Measurements from ENCODE around the gene GDF2. TPM values are rescaled to one million over a fixed set of nuclear protein-coding genes. Genes with fewer than 3 reads are reported as not detected.

GDF2 gene
- polyA plus RNA-seq, 1 experiment = not detected

DNA sequence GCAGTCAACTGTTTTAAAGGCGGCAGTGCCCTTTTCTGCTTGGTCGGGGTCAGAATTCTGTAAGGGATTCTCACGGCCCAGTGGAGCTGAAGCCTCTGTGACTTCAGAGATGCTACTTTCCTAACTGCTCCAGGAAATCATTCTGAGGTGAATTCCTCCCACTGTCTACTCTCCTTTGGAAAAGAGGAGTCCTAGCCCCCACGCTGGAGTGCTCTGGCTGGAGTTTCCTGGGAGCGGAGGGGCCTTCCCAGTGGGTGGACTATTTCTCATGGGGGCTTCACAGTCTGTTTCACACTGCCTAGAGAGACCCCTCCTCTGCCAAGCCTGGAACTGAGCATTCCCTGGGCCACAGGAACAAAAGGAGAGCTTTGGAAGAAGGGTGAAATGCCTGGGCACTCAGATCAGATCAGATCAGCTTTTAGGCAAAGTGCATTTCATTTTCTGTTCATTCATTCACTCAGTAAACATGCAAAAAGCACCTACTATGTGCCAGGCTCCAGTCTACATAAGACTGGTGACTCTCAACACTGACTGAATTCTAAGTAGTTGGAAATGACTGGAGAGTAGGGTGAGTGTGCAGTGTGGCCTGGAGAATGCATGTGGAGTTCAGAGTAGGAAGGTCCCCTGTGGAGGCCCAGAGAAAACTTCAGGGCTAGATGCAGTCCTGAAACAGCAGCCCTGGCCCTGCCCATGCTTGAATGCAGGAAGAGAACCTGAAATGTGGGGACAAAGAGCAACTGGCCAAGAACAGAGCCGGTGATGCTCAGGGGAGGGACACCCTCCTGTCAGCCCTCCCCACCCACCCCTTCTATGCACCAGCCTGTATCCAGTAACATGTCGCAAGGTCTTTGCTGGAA, 49.6 kb downstream of the GDF2 start:
- TF ChIP-seq CTCF (IDR thresholded peaks at IDR 0.05; ENCODE audit: insufficient read depth, low read depth, low read length) = no peak
- no peak for DNase-seq (ENCODE audit: low read depth)
- no peak overlapping the region for H3K4me3 ChIP-seq (ENCODE audit: low read depth, low read length)
- no peaks in the 10 kb centered on the region for H3K36me3 ChIP-seq (ENCODE audit: control insufficient read depth, insufficient read depth, low read length)
- peaks cover 8% of the 10 kb centered on the region for H3K27me3 ChIP-seq (ENCODE audit: control insufficient read depth, insufficient read depth, low read length)
- POLR2A ChIA-PET = no interaction called here
- CTCF ChIA-PET = interaction anchor here (2.8 kb wide), 1 partner anchor 10 kb away, joined by 9 read pairs; no protein-coding TSS in a partner anchor

- Histone ChIP-seq H3K27me3 (ENCODE audit: control insufficient read depth, insufficient read depth, low read length) (peaks cover 13% of the 10 kb centered on the region), H3K36me3 (ENCODE audit: control insufficient read depth, insufficient read depth, low read length) (no peaks in the 10 kb centered on the region), H3K4me3 (ENCODE audit: low read depth, low read length) (no peak overlapping the region)
- ChIA-PET CTCF (interaction anchor here (5.2 kb wide), 1 partner anchor 12 kb away, joined by 37 read pairs; no protein-coding TSS in a partner anchor), POLR2A (no interaction called here)
- no peak for TF ChIP-seq CTCF (IDR thresholded peaks at IDR 0.05; ENCODE audit: insufficient read depth, low read depth, low read length)
- no peak for DNase-seq (ENCODE audit: low read depth)
These were observed 50.5 kb downstream of the GDF2 start for GRCh38 chr10:47372726-47373125.

- H3K27me3 ChIP-seq (ENCODE audit: control insufficient read depth, insufficient read depth, low read length) = peaks cover 23% of the 10 kb centered on the region
- no peak for TF ChIP-seq CTCF (IDR thresholded peaks at IDR 0.05; ENCODE audit: insufficient read depth, low read depth, low read length)
- DNase-seq (ENCODE audit: low read depth) = no peak
- no peaks in the 10 kb centered on the region for H3K36me3 ChIP-seq (ENCODE audit: control insufficient read depth, insufficient read depth, low read length)
- ChIA-PET POLR2A (interaction anchor here (0.8 kb wide), 1 partner anchor 9 kb away, joined by 4 read pairs; the partner anchor contains the start of gene ZNF488), CTCF (interaction anchor here (1.1 to 5.2 kb wide), 4 partner anchors 10 to 34 kb away, joined by 3 to 37 read pairs (median 6); partner anchors contain the start of gene ZNF488)
- no peak overlapping the region for H3K4me3 ChIP-seq (ENCODE audit: low read depth, low read length)
These were observed 52.6 kb downstream of the GDF2 start for GRCh38 chr10:47374611-47375536.

DNA sequence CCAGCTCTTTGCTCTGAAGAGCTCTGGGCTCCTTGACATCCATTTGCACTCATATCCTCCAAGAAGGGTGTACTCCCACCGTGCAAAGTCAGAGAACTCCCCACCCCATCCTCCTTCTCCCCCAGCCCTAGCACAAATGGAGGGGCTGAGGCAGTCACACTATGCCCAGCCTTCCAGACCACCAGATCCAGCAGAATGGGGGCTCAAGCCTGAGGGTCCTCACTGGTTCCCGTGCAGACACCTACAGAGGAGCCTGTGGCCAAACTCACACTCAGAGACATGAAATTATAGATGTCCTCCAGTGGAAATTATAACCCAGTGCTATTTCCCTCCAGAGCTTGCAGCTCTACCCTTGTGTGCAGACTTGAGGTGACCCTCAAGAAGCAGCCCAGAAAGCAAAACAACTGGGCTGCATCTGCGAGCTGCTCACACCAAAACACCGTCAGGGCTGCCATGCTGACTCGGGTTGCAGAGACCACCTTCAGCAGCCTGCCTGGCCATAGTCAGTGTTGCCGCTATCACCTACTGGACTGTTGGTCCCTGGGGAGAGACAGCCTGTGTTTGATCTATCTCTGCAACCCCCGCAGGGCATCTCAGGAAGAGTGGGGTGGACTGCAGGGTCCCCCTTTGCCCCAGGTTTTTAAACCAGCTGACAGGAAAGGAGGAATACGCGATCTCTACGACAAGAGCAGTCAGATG, 54.4 kb downstream of the GDF2 start:
- H3K4me3 ChIP-seq (ENCODE audit: low read depth, low read length) = no peak overlapping the region
- H3K36me3 ChIP-seq (ENCODE audit: control insufficient read depth, insufficient read depth, low read length) = no peaks in the 10 kb centered on the region
- peaks cover 26% of the 10 kb centered on the region for H3K27me3 ChIP-seq (ENCODE audit: control insufficient read depth, insufficient read depth, low read length)
- no peak for TF ChIP-seq CTCF (IDR thresholded peaks at IDR 0.05; ENCODE audit: insufficient read depth, low read depth, low read length)
- DNase-seq (ENCODE audit: low read depth) = no peak
- POLR2A ChIA-PET = no interaction called here
- CTCF ChIA-PET = interaction anchor here (5.2 kb wide), 1 partner anchor 16 kb away, joined by 37 read pairs; no protein-coding TSS in a partner anchor

Other genes with a start within 250 kb of the GDF2 start
- gene GDF10, start 22.3 kb upstream of the GDF2 start, polyA plus RNA-seq (2011; rRNA removed) = not detected in 2 replicates
- not detected in 2 replicates for gene RBP3, start 25.9 kb downstream of the GDF2 start, polyA plus RNA-seq (2011; rRNA removed)
- 0.15 and 0.17 TPM in 2 replicates for gene ZNF488, start 61.8 kb downstream of the GDF2 start, polyA plus RNA-seq (2011; rRNA removed)
- gene ANXA8, start 161.7 kb downstream of the GDF2 start, polyA plus RNA-seq (2011; rRNA removed) = 0.27 and 0.42 TPM in 2 replicates
- not detected in 2 replicates for gene FAM25G, start 169.2 kb downstream of the GDF2 start, polyA plus RNA-seq (2011; rRNA removed)
- gene AGAP9, start 201.2 kb downstream of the GDF2 start, polyA plus RNA-seq (2011; rRNA removed) = 3.7 and 3.8 TPM in 2 replicates

Measured in BJ (cell line).